SH-SY5Y (cell line): ENCODE results near the gene HEYL.

ENCODE experiments used
- GATA2 ChIP-seq: IDR thresholded peaks from 2 replicates; pipeline ENCODE4 v1.6.1; 2011; ENCODE audit warnings: mild to moderate bottlenecking, low read depth, low read length
- GATA3 ChIP-seq: IDR thresholded peaks from 2 replicates; pipeline ENCODE4 v1.6.1; 2011; ENCODE audit warnings: low read depth, mild to moderate bottlenecking, low read length, moderate library complexity

The HEYL gene

GRCh38 chr1:39654291-39654690, 14.8 kb upstream of the HEYL start:
- TF ChIP-seq GATA3 (no peak), GATA2 (no peak)

GRCh38 chr1:39653546-39654031, 14.1 kb upstream of the HEYL start:
- no peak for TF ChIP-seq GATA3
- peak; percentile 37; the same call in 1 of the 2 replicates for TF ChIP-seq GATA2

- TF ChIP-seq GATA2, result no peak
- no peak for TF ChIP-seq GATA3
Measured at GRCh38 chr1:39652554-39652953, 13.1 kb upstream of the HEYL start.

GRCh38 chr1:39652105-39652504, 12.7 kb upstream of the HEYL start:
- TF ChIP-seq GATA3 (no peak), GATA2 (no peak)

- no peak for TF ChIP-seq GATA3
- no peak for TF ChIP-seq GATA2
Measured at GRCh38 chr1:39650431-39650830, 11.0 kb upstream of the HEYL start.

GRCh38 chr1:39649636-39650185, 10.3 kb upstream of the HEYL start:
- TF ChIP-seq GATA3 (no peak), GATA2 (no peak)

GRCh38 chr1:39648496-39648895, 9.1 kb upstream of the HEYL start:
- no peak for TF ChIP-seq GATA2
- no peak for TF ChIP-seq GATA3

GRCh38 chr1:39647247-39647646, 7.8 kb upstream of the HEYL start:
- TF ChIP-seq GATA2 (no peak), GATA3 (no peak)

GRCh38 chr1:39646232-39647081, 7.0 kb upstream of the HEYL start:
- TF ChIP-seq GATA2 (no peak), GATA3 (no peak)

GRCh38 chr1:39645411-39646043, 6.1 kb upstream of the HEYL start:
- TF ChIP-seq GATA3 (no peak), GATA2 (no peak)

- no peak for TF ChIP-seq GATA3
- no peak for TF ChIP-seq GATA2
Measured at GRCh38 chr1:39643705-39644104, 4.3 kb upstream of the HEYL start.

- TF ChIP-seq GATA2 (no peak), GATA3 (no peak)
Measured at GRCh38 chr1:39642796-39643195, 3.4 kb upstream of the HEYL start.

- TF ChIP-seq GATA3, result no peak
- no peak for TF ChIP-seq GATA2
Measured at GRCh38 chr1:39640861-39641260, 1.4 kb upstream of the HEYL start.

- TF ChIP-seq GATA2 (no peak), GATA3 (no peak)
Measured at GRCh38 chr1:39638965-39639304, 508 bp downstream of the HEYL start.

- TF ChIP-seq GATA2 (no peak), GATA3 (no peak)
Measured at GRCh38 chr1:39637361-39637760, 2.1 kb downstream of the HEYL start.
